ENCODE measurements around the gene EDC4.

GRCh38 chr16:67862623-67863583, 9.9 kb upstream of the EDC4 start:
- no peak for TF ChIP-seq CTCF (IDR thresholded peaks at IDR 0.05 in 2 of 3, conservative IDR thresholded peaks at IDR 0.05 in 1 of 3; ENCODE audit: borderline replicate concordance in 1 of 3, insufficient read depth in 1 of 3, low read depth in 2 of 3, low read length in 2 of 3)
- TF ChIP-seq SIN3A (IDR thresholded peaks at IDR 0.05; ENCODE audit: low read depth): no peak
- no peak for TF ChIP-seq ELF1 (IDR thresholded peaks at IDR 0.05; ENCODE audit: borderline replicate concordance, low read depth)
- TF ChIP-seq REST (IDR thresholded peaks at IDR 0.05; ENCODE audit: low read depth): no peak
- no peak for TF ChIP-seq SP1 (IDR thresholded peaks at IDR 0.05; ENCODE audit: low read depth)
- TF ChIP-seq RAD21 (IDR thresholded peaks at IDR 0.05; ENCODE audit: low read depth): no peak
- no peak for TF ChIP-seq POLR2A (IDR thresholded peaks at IDR 0.05; ENCODE audit: borderline replicate concordance, extremely low read depth, insufficient read depth, insufficient read length)
- no peak for TF ChIP-seq JUND (IDR thresholded peaks at IDR 0.05)
- TF ChIP-seq POLR2AphosphoS5 (IDR thresholded peaks at IDR 0.05; ENCODE audit: low read depth, low read length): no peak
- TF ChIP-seq EZH2 (IDR thresholded peaks at IDR 0.05): no peak
- TF ChIP-seq YY1 (IDR thresholded peaks at IDR 0.05; ENCODE audit: extremely low read depth, insufficient replicate concordance, low read depth, low read length): no peak
